DMS153 (cell line): Measurements from ENCODE around the gene ZNHIT1.
A peak's percentile ranks its signal among the peaks of the same experiment; 100 is the strongest.

Source experiments
- DNase-seq: peaks from one replicate; lab custom pipeline; 2025; lab: John Stamatoyannopoulos, UW

Gene ZNHIT1

GRCh38 chr7:101218236-101219125 lies 516 bp downstream of the ZNHIT1 start:
- DNase-seq: no peak

GRCh38 chr7:101220295-101220694 lies 2.3 kb downstream of the ZNHIT1 start:
- no peak for DNase-seq

GRCh38 chr7:101222275-101222830 lies 4.4 kb downstream of the ZNHIT1 start:
- no peak for DNase-seq

- no peak for DNase-seq
These were observed 5.6 kb downstream of the ZNHIT1 start for GRCh38 chr7:101223528-101223927.

- no peak for DNase-seq
These were observed 7.7 kb downstream of the ZNHIT1 start for GRCh38 chr7:101225650-101226049.

GRCh38 chr7:101226721-101227120 lies 8.8 kb downstream of the ZNHIT1 start:
- DNase-seq: no peak

- no peak for DNase-seq
These were observed 13.7 kb downstream of the ZNHIT1 start for GRCh38 chr7:101231644-101232043.

GRCh38 chr7:101232141-101232850 lies 14.3 kb downstream of the ZNHIT1 start:
- peak; percentile 44 for DNase-seq

GRCh38 chr7:101233907-101234547 lies 16.1 kb downstream of the ZNHIT1 start:
- no peak for DNase-seq

- DNase-seq: no peak
These were observed 16.7 kb downstream of the ZNHIT1 start for GRCh38 chr7:101234636-101235035.

- no peak for DNase-seq
These were observed 17.1 kb downstream of the ZNHIT1 start for GRCh38 chr7:101235050-101235449.

- no peak for DNase-seq
These were observed 17.6 kb downstream of the ZNHIT1 start for GRCh38 chr7:101235522-101235921.

- no peak for DNase-seq
These were observed 18.4 kb downstream of the ZNHIT1 start for GRCh38 chr7:101236292-101236835.

- DNase-seq: no peak
These were observed 19.5 kb downstream of the ZNHIT1 start, which contains the start of gene CLDN15 for GRCh38 chr7:101237206-101238067. CLDN15 (minus strand) TSS chr7:101237802; CDS start chr7:101237581, 221 bp downstream.

GRCh38 chr7:101238226-101239182 lies 20.5 kb downstream of the ZNHIT1 start:
- no peak for DNase-seq

- no peak for DNase-seq
These were observed 21.4 kb downstream of the ZNHIT1 start for GRCh38 chr7:101239191-101239950.

- no peak for DNase-seq
These were observed 21.9 kb downstream of the ZNHIT1 start for GRCh38 chr7:101239951-101240220.

GRCh38 chr7:101240226-101241014 lies 22.5 kb downstream of the ZNHIT1 start:
- DNase-seq: no peak

- no peak for DNase-seq
These were observed 23.0 kb downstream of the ZNHIT1 start for GRCh38 chr7:101241015-101241363.
